HepG2 (cell line): Measurements from ENCODE around the gene NUFIP2. TPM values are rescaled to one million over a fixed set of nuclear protein-coding genes. Genes with fewer than 3 reads are reported as not detected.

Source experiments
- ARID5B ChIP-seq: IDR thresholded peaks from 2 replicates; pipeline ENCODE4 v1.4.0; 2020; ENCODE audit warnings: mild to moderate bottlenecking, missing genetic modification reagents
- ASH2L ChIP-seq: fragments of 300-600, 200-600 bp; sonication (generic); IDR thresholded peaks from 2 replicates; pipeline ENCODE4 v1.7.0; 2017; ENCODE audit warnings: low read depth, mild to moderate bottlenecking, moderate library complexity, mixed read lengths, low read length; ENCODE audit not compliant: insufficient read length
- EP300 ChIP-seq, 3 experiments: sonication (generic) in 1 of 3; formaldehyde crosslinking in 1 of 3; IDR thresholded peaks; 2 replicates each; pipeline versions ENCODE4 v1.5.1 to v1.6.1; 2011 to 2020; ENCODE audit warnings: low read depth in 2 of 3, low read length in 2 of 3, borderline replicate concordance in 1 of 3, improper control_type of control experiment in 1 of 3, mild to moderate bottlenecking in 1 of 3, missing genetic modification reagents in 1 of 3, moderate library complexity in 1 of 3
- NR2F2 ChIP-seq: IDR thresholded peaks from 2 replicates; pipeline ENCODE4 v1.6.1; 2012; ENCODE audit warnings: low read depth, inconsistent platforms, borderline replicate concordance
- NR2F6 ChIP-seq, 2 experiments: IDR thresholded peaks; 2 replicates each; pipeline ENCODE4 v1.6.1; 2016; ENCODE audit warnings: antibody characterized with exemption in 1 of 2, mild to moderate bottlenecking in 1 of 2
- TARDBP ChIP-seq: sonication (generic); formaldehyde crosslinking; IDR thresholded peaks from 2 replicates; pipeline ENCODE4 v1.8.0; 2022; ENCODE audit warnings: mild to moderate bottlenecking, missing genetic modification reagents
- TBX3 ChIP-seq: fragments of 450-650 bp; IDR thresholded peaks from 2 replicates; pipeline ENCODE4 v1.6.1; 2017; ENCODE audit warnings: antibody characterized with exemption, mild to moderate bottlenecking, inconsistent platforms, borderline replicate concordance
- ZBTB3 ChIP-seq: sonication (generic); formaldehyde crosslinking; IDR thresholded peaks from 2 replicates; pipeline ENCODE4 v1.4.0; 2020; ENCODE audit warnings: low read depth, mild to moderate bottlenecking, moderate library complexity, missing genetic modification reagents, borderline replicate concordance
- ZBTB40 ChIP-seq, 2 experiments: fragments of 450-650 bp in 1 of 2; sonication (generic) in 1 of 2; formaldehyde crosslinking in 1 of 2; IDR thresholded peaks; 2 replicates each; pipeline versions ENCODE4 v1.6.1 to v1.8.0; 2016 to 2022; ENCODE audit warnings: antibody characterized with exemption in 1 of 2, mild to moderate bottlenecking in 1 of 2, missing genetic modification reagents in 1 of 2
- ZBTB7B ChIP-seq: sonication (generic); formaldehyde crosslinking; IDR thresholded peaks from 2 replicates; pipeline ENCODE4 v1.4.0; 2020; ENCODE audit warnings: missing genetic modification reagents
- ZC3H13 ChIP-seq: sonication (generic); formaldehyde crosslinking; IDR thresholded peaks from 2 replicates; pipeline ENCODE4 v1.8.1; 2023; ENCODE audit warnings: mild to moderate bottlenecking, missing genetic modification reagents, moderate library complexity
- ZNF264 ChIP-seq: sonication (generic); formaldehyde crosslinking; IDR thresholded peaks from 2 replicates; pipeline ENCODE4 v1.4.0; 2020; ENCODE audit warnings: missing genetic modification reagents
- polyA plus RNA-seq, 8 experiments: library from polyadenylated mRNA; depleted of rRNA in 3 of 8; stranded (reverse) in 7 of 8; unstranded in 1 of 8; fragments of >200 nt; fragmentation: Illumina TruSeq in 4 of 8; extraction: Trizol in 4 of 8; gene quantifications; 2 replicates each; pipeline versions ENCODE4 v1.2.1 to v1.2.3, GENCODE V29; 2011 to 2016; ENCODE audit warnings: low read depth in 4 of 8, missing spikeins in 1 of 8, mixed read lengths in 1 of 8; ENCODE audit not compliant: insufficient read depth in 1 of 8
- total RNA-seq, 5 experiments: library from RNA; depleted of rRNA; stranded (reverse); fragments of >200 nt; fragmentation: Illumina TruSeq; extraction: Trizol; gene quantifications; 2 replicates each; pipeline ENCODE4 v1.2.3, GENCODE V29; 2016; ENCODE audit warnings: low read depth in 1 of 5

Gene NUFIP2
- total and polyA plus RNA-seq, 2 of the 13 experiments (the other 11 are each of a cell fraction or from before 2014, with no cell fraction given): 10.3 to 30.8 TPM

GRCh38 chr17:29273924-29274323 lies 20.0 kb downstream of the NUFIP2 start (continued):
- TF ChIP-seq ARID5B (CRISPR knock-in tag): peak; percentile 66; the same call in 1 of the 2 replicates
- peak; percentile 52; the same call in 1 of the 2 replicates for TF ChIP-seq TARDBP (CRISPR knock-in tag)
- TF ChIP-seq ZC3H13 (CRISPR knock-in tag): 0 out of 2 replicates have a peak, but pooled peaks have one; percentile 32
- TF ChIP-seq NR2F2: peak; percentile 59; the same call in 1 of the 2 replicates
- 0 out of 2 replicates have a peak, but pooled peaks have one; percentile 22 for TF ChIP-seq ZBTB7B (CRISPR knock-in tag)
- peak; percentile 88 for TF ChIP-seq ZBTB40 (IDR thresholded peaks at IDR 0.05)
- TF ChIP-seq ZBTB40 (CRISPR knock-in tag; IDR thresholded peaks at IDR 0.05): peak; percentile 99
- 0 out of 2 replicates have a peak, but pooled peaks have one; percentile 68 for TF ChIP-seq ZNF264
- peak in 1 of 2 experiments; percentile 23; a peak in 1 of 4 replicates for TF ChIP-seq EP300 (IDR thresholded peaks at IDR 0.05; ENCODE audit: low read depth in 2 of 2, low read length in 2 of 2)
- no peak for TF ChIP-seq EP300 (CRISPR knock-in tag; IDR thresholded peaks at IDR 0.05; ENCODE audit: borderline replicate concordance)
- TF ChIP-seq TBX3: peak; percentile 93
- peak; percentile 76 for TF ChIP-seq NR2F6 (IDR thresholded peaks at IDR 0.05)
- peak; percentile 84 for TF ChIP-seq NR2F6 (CRISPR knock-in tag; IDR thresholded peaks at IDR 0.05)
- TF ChIP-seq ZBTB3 (CRISPR knock-in tag): no peak
- no peak for TF ChIP-seq ASH2L
